ENCODE measurements around the gene SZT2.
A peak's percentile ranks its signal among the peaks of the same experiment; 100 is the strongest.

Gene SZT2

DNA sequence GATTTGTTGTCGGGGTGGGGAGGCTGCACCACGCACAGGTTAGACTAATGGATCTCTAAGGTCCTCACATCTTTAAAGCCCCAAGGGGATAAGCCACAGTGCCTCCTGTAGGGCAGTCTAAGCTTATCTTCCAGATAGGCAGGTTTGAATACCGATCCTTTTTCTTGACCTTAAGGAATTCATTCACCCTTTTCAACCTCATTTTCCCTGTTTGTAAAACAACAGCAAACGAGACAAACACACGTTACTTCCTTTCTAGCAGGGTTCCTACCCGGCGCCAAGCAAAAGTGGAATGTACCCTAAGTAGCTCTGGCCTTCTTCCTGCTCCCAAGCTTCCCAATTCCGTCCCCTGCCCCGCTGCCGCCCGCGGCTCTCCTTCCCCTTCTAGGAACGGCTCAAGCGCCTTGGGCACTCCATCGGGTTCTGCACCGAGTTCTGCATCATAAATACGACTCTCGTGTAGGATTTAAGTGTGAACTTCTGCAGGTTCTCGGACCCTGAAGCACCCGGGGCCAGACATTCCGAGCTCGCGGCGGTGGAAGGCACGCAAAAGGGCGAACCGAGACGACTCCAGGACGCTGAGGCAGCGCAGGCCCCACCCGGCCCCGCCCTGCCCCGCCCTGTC lies 31.5 kb upstream of the SZT2 start:
- DNase-seq (ENCODE audit: low read depth), result peak; percentile 83
- H3K4me3 ChIP-seq (ENCODE audit: low read depth, low read length), result peak overlapping the region; percentile 91

DNA sequence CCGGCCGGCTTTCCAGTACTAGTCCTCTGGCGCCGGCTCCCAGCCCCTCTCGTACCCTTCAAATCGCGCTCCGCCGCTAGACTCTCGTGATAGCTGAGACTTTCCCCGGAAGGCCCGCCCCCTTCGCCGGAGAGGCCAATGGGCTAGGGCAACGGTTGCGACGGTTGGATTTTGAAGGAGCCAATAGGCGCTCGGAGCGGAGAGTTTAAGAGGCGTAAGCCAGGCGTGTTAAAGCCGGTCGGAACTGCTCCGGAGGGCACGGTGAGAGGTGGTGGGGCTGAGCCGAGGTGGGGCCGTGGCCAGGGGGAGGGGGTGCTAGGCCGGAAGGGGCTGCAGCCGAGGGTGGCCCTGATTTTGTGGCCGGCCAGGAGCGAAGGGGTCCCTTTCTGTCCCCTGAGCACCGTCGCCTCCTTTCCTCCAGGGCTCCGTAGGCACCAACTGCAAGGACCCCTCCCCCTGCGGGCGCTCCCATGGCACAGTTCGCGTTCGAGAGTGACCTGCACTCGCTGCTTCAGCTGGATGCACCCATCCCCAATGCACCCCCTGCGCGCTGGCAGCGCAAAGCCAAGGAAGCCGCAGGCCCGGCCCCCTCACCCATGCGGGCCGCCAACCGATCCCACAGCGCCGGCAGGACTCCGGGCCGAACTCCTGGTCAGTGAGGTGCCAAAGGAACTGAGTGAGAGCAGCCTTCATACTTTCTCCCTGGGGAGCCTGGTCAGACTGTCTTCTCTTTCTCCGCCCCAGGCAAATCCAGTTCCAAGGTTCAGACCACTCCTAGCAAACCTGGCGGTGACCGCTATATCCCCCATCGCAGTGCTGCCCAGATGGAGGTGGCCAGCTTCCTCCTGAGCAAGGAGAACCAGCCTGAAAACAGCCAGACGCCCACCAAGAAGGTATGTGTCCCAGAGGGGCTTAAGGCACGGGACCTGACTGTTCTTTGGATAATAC lies 30.7 kb upstream of the SZT2 start, which contains the start of gene CDC20:
Gene CDC20, plus strand, starts transcription at position 236 of the 948 bp plus-strand sequence. Its CDS starts 235 bp downstream, at position 471.
- peak; percentile 60; the same call in 1 of the 2 replicates for TF ChIP-seq MYC (IDR thresholded peaks at IDR 0.05; ENCODE audit: low read depth, low read length)
- TF ChIP-seq MAX (IDR thresholded peaks at IDR 0.05; ENCODE audit: low read depth, low read length), result peak; percentile 81
- TF ChIP-seq POLR2A (IDR thresholded peaks at IDR 0.05; ENCODE audit: extremely low read depth, insufficient read length), result peak; percentile 46
- TF ChIP-seq CTCF (IDR thresholded peaks at IDR 0.05; ENCODE audit: low read depth, low read length), result no peak
- H3K4me3 ChIP-seq (ENCODE audit: low read depth, low read length), result peak within 1 kb of the TSS; percentile 91
- DNase-seq (ENCODE audit: low read depth), result peak; percentile 97

More for the DNA sequence above, 31.5 kb upstream of the SZT2 start:
- TF ChIP-seq CTCF (IDR thresholded peaks at IDR 0.05; ENCODE audit: low read depth, low read length) (peak; percentile 52), POLR2A (IDR thresholded peaks at IDR 0.05; ENCODE audit: extremely low read depth, insufficient read length) (peak; percentile 61), MYC (IDR thresholded peaks at IDR 0.05; ENCODE audit: low read depth, low read length) (no peak), MAX (IDR thresholded peaks at IDR 0.05; ENCODE audit: low read depth, low read length) (no peak)

- DNase-seq (ENCODE audit: low read depth), result peak; percentile 25
- TF ChIP-seq MYC (IDR thresholded peaks at IDR 0.05; ENCODE audit: low read depth, low read length), result no peak
- TF ChIP-seq CTCF (IDR thresholded peaks at IDR 0.05; ENCODE audit: low read depth, low read length), result no peak
- TF ChIP-seq MAX (IDR thresholded peaks at IDR 0.05; ENCODE audit: low read depth, low read length), result no peak
Observed at GRCh38 chr1:43359696-43360095, 30.0 kb upstream of the SZT2 start.

DNA sequence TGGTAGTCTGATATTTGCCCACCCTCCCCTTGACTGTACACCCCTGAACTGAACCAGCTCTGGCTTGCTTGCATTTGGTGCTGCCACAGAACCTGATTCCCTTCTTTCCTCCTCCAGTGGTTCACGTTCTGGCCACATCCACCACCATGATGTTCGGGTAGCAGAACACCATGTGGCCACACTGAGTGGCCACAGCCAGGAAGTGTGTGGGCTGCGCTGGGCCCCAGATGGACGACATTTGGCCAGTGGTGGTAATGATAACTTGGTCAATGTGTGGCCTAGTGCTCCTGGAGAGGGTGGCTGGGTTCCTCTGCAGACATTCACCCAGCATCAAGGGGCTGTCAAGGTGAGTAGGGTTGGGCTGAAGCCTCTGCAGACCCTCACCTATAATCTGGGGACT lies 29.1 kb upstream of the SZT2 start:
- DNase-seq (ENCODE audit: low read depth), result no peak
- no peak for TF ChIP-seq POLR2A (IDR thresholded peaks at IDR 0.05; ENCODE audit: extremely low read depth, insufficient read length)
- no peak for TF ChIP-seq MYC (IDR thresholded peaks at IDR 0.05; ENCODE audit: low read depth, low read length)
- TF ChIP-seq MAX (IDR thresholded peaks at IDR 0.05; ENCODE audit: low read depth, low read length), result no peak
- TF ChIP-seq CTCF (IDR thresholded peaks at IDR 0.05; ENCODE audit: low read depth, low read length), result no peak
- H3K4me3 ChIP-seq (ENCODE audit: low read depth, low read length), result peak overlapping the region; percentile 77

More at GRCh38 chr1:43359696-43360095, 30.0 kb upstream of the SZT2 start:
- peak overlapping the region; percentile 77 for H3K4me3 ChIP-seq (ENCODE audit: low read depth, low read length)

GRCh38 chr1:43363283-43363934 lies 26.3 kb upstream of the SZT2 start:
- no peak for TF ChIP-seq MAX (IDR thresholded peaks at IDR 0.05; ENCODE audit: low read depth, low read length)
- TF ChIP-seq MYC (IDR thresholded peaks at IDR 0.05; ENCODE audit: low read depth, low read length), result no peak
- no peak for TF ChIP-seq POLR2A (IDR thresholded peaks at IDR 0.05; ENCODE audit: extremely low read depth, insufficient read length)
- no peak for TF ChIP-seq CTCF (IDR thresholded peaks at IDR 0.05; ENCODE audit: low read depth, low read length)
- H3K4me3 ChIP-seq (ENCODE audit: low read depth, low read length), result no peak overlapping the region
- DNase-seq (ENCODE audit: low read depth), result peak; percentile 64

All from NB4 (cell line).